CD8-positive, alpha-beta memory T cell (primary cell): ENCODE results near the gene AURKA. TPM values are rescaled to one million over a fixed set of nuclear protein-coding genes. Genes with fewer than 3 reads are reported as not detected.

Source experiments
- CTCF ChIA-PET: fragments of 350-600 bp; sonication (Branson Sonifier 250); formaldehyde crosslinking; loops from one replicate; lab custom pipeline; 2021; ENCODE audit warnings: antibody characterized with exemption; lab: Charles Lee
- POLR2A ChIA-PET: fragments of 350-600 bp; sonication (Branson Sonifier 250); formaldehyde crosslinking; loops from one replicate; lab custom pipeline; 2021; ENCODE audit warnings: antibody characterized with exemption; lab: Charles Lee
- DNase-seq, 5 donors: peaks; one replicate each; pipeline versions ENCODE4 v3.0.0 to v3.0.0-alpha.2; 2020 to 2022; ENCODE audit warnings: mixed read lengths in 1 of 5
- H3K27ac ChIP-seq: one replicate; pipeline ENCODE4 v1.7.0; 2013; ENCODE audit warnings: low read depth, mild to moderate bottlenecking, low read length, moderate library complexity
- H3K27me3 ChIP-seq: 2 replicates; pipeline ENCODE4 v1.7.0; 2013; ENCODE audit warnings: low read length, mild to moderate bottlenecking; ENCODE audit not compliant: insufficient read depth, poor library complexity, severe bottlenecking
- H3K36me3 ChIP-seq: 2 replicates; pipeline ENCODE4 v1.7.0; 2013; ENCODE audit warnings: mild to moderate bottlenecking, low read length, moderate library complexity; ENCODE audit not compliant: insufficient read depth
- H3K4me1 ChIP-seq: 2 replicates; pipeline ENCODE4 v1.7.0; 2013; ENCODE audit warnings: mild to moderate bottlenecking, low read length, moderate library complexity; ENCODE audit not compliant: insufficient read depth
- H3K4me3 ChIP-seq: 2 replicates; pipeline ENCODE4 v1.7.0; 2013; ENCODE audit warnings: mild to moderate bottlenecking, low read length
- H3K9me3 ChIP-seq: 2 replicates; pipeline ENCODE4 v1.7.0; 2013; ENCODE audit warnings: mild to moderate bottlenecking, low read length
- H3K27ac Mint-ChIP-seq, 8 donors: one replicate each; pipeline ENCODE4 v1.8.0; 2020 to 2021; ENCODE audit warnings: mixed read lengths in 8 of 8, mild to moderate bottlenecking in 6 of 8, inconsistent platforms in 3 of 8, moderate library complexity in 3 of 8
- H3K27me3 Mint-ChIP-seq, 2 donors: one replicate each; pipeline ENCODE4 v1.8.0; 2020 to 2021; ENCODE audit warnings: mixed read lengths in 2 of 2, mild to moderate bottlenecking in 1 of 2, moderate library complexity in 1 of 2
- H3K36me3 Mint-ChIP-seq, 3 donors: one replicate each; pipeline ENCODE4 v1.8.0; 2020 to 2021; ENCODE audit warnings: mixed read lengths in 3 of 3, inconsistent platforms in 1 of 3, mild to moderate bottlenecking in 1 of 3
- H3K4me1 Mint-ChIP-seq, 3 donors: one replicate each; pipeline ENCODE4 v1.8.0; 2020 to 2021; ENCODE audit warnings: mixed read lengths in 3 of 3, inconsistent platforms in 1 of 3, mild to moderate bottlenecking in 1 of 3
- H3K4me3 Mint-ChIP-seq, 7 donors: one replicate each; pipeline ENCODE4 v1.8.0; 2020 to 2021; ENCODE audit warnings: mixed read lengths in 7 of 7, mild to moderate bottlenecking in 6 of 7, moderate library complexity in 4 of 7, inconsistent platforms in 2 of 7
- H3K9me3 Mint-ChIP-seq, 5 donors: one replicate each; pipeline ENCODE4 v1.8.0; 2020 to 2022; ENCODE audit warnings: mixed read lengths in 5 of 5, mild to moderate bottlenecking in 3 of 5, moderate library complexity in 2 of 5, inconsistent platforms in 1 of 5
- polyA plus RNA-seq: library from polyadenylated mRNA; unstranded; fragments of 300-500 nt; fragmentation: Illumina TruSeq; gene quantifications from one replicate; pipeline ENCODE4 v1.2.3, GENCODE V29; 2021
- total RNA-seq, 2 experiments: library from RNA; stranded (reverse); gene quantifications; one replicate each; pipeline ENCODE4 v1.2.3, GENCODE V29; 2021

The AURKA gene
- total and polyA plus RNA-seq, 3 experiments from 2014 or later, result 1.7 to 50.8 (median 49.2) TPM

- Mint-ChIP-seq H3K27me3 (peaks cover 8 to 56% of the 10 kb centered on the region in 2 donors), H3K36me3 (no peaks in the 10 kb centered on the region)
- DNase-seq, result no peak
Observed at GRCh38 chr20:56323656-56324055, 68.4 kb downstream of the AURKA start.

GRCh38 chr20:56323206-56323605 lies 68.8 kb downstream of the AURKA start:
- H3K36me3 ChIP-seq, result no peaks in the 10 kb centered on the region
- Mint-ChIP-seq H3K4me3 (no peak overlapping the region), H3K36me3 (no peaks in the 10 kb centered on the region), H3K27ac (no peak overlapping the region), H3K4me1 (no peaks in the 10 kb centered on the region), H3K27me3 (peaks cover 8 to 56% of the 10 kb centered on the region in 2 donors), H3K9me3 (no peaks in the 10 kb centered on the region)
- CTCF ChIA-PET, result no interaction called here
- no peak overlapping the region for H3K27ac ChIP-seq
- H3K27me3 ChIP-seq, result no peaks in the 10 kb centered on the region
- no peak overlapping the region for H3K4me3 ChIP-seq
- no peak for DNase-seq
- no peaks in the 10 kb centered on the region for H3K4me1 ChIP-seq
- POLR2A ChIA-PET, result no interaction called here
- no peaks in the 10 kb centered on the region for H3K9me3 ChIP-seq

More at GRCh38 chr20:56323656-56324055, 68.4 kb downstream of the AURKA start:
- H3K4me1 Mint-ChIP-seq, result no peaks in the 10 kb centered on the region
- POLR2A ChIA-PET, result no interaction called here
- Histone ChIP-seq H3K27me3 (no peaks in the 10 kb centered on the region), H3K36me3 (no peaks in the 10 kb centered on the region), H3K9me3 (no peaks in the 10 kb centered on the region), H3K4me3 (no peak overlapping the region), H3K4me1 (no peaks in the 10 kb centered on the region), H3K27ac (no peak overlapping the region)
- no peak overlapping the region for H3K27ac Mint-ChIP-seq
- H3K9me3 Mint-ChIP-seq, result no peaks in the 10 kb centered on the region
- no peak overlapping the region for H3K4me3 Mint-ChIP-seq
- CTCF ChIA-PET, result no interaction called here

GRCh38 chr20:56322681-56323080 lies 69.3 kb downstream of the AURKA start:
- Histone ChIP-seq H3K9me3 (no peaks in the 10 kb centered on the region), H3K36me3 (no peaks in the 10 kb centered on the region), H3K27me3 (no peaks in the 10 kb centered on the region), H3K4me1 (no peaks in the 10 kb centered on the region), H3K4me3 (no peak overlapping the region), H3K27ac (no peak overlapping the region)
- Mint-ChIP-seq H3K9me3 (no peaks in the 10 kb centered on the region), H3K4me3 (no peak overlapping the region), H3K4me1 (no peaks in the 10 kb centered on the region), H3K27me3 (peaks cover 8 to 60% of the 10 kb centered on the region in 2 donors), H3K27ac (no peak overlapping the region), H3K36me3 (no peaks in the 10 kb centered on the region)
- POLR2A ChIA-PET, result no interaction called here
- no peak for DNase-seq
- CTCF ChIA-PET, result no interaction called here

Other genes starting within 250 kb of the AURKA start
- not detected for gene MC3R, start 143.5 kb downstream of the AURKA start, total RNA-seq
- gene MC3R, start 143.5 kb downstream of the AURKA start, polyA plus RNA-seq, result not detected
- 1 to 10 TPM; 6.3 to 6.7 TPM for gene FAM210B, start 33.2 kb downstream of the AURKA start, total RNA-seq
- gene FAM210B, start 33.2 kb downstream of the AURKA start, polyA plus RNA-seq, result 31.8 TPM
- 10 to 100 TPM; 54.2 to 54.7 TPM for gene CSTF1, start 430 bp upstream of the AURKA start, total RNA-seq
- 37.0 TPM for gene CSTF1, start 430 bp upstream of the AURKA start, polyA plus RNA-seq
- 1 to 10 TPM; 3.7 TPM for gene CASS4, start 20.0 kb upstream of the AURKA start, total RNA-seq
- 5.6 TPM for gene CASS4, start 20.0 kb upstream of the AURKA start, polyA plus RNA-seq
- gene RTF2, start 76.4 kb upstream of the AURKA start, total RNA-seq, result 10 to 100 TPM; 82.5 to 85.1 TPM
- 121 TPM for gene RTF2, start 76.4 kb upstream of the AURKA start, polyA plus RNA-seq
- gene FAM209A, start 132.5 kb upstream of the AURKA start, total RNA-seq, result 1 to 10 TPM; 1.0 to 1.2 TPM
- 0.33 TPM for gene FAM209A, start 132.5 kb upstream of the AURKA start, polyA plus RNA-seq
- 1 to 10 TPM in 1 of 2 experiments, under 1 TPM in 1; 0.46 to 1.2 TPM for gene FAM209B, start 141.0 kb upstream of the AURKA start, total RNA-seq
- 0.61 TPM for gene FAM209B, start 141.0 kb upstream of the AURKA start, polyA plus RNA-seq
- not detected for gene TFAP2C, start 237.1 kb upstream of the AURKA start, total RNA-seq
- gene TFAP2C, start 237.1 kb upstream of the AURKA start, polyA plus RNA-seq, result not detected